Stimulated activated CD4-positive, alpha-beta T cell treated with anti-CD3 and anti-CD28 coated beads, TNF-alpha, amount 100 ng/mL, for 1 hour (primary cell): Measurements from ENCODE around the gene TRMT2A.

Experiments
- DNase-seq, 3 donors: peaks; one replicate each; pipeline ENCODE4 v3.0.0-alpha.2; 2020; ENCODE audit warnings: low read depth in 3 of 3, low spot score in 1 of 3

Gene TRMT2A

GRCh38 chr22:20065896-20066616 is 51.0 kb downstream of the TRMT2A start:
- DNase-seq: no peak

GRCh38 chr22:20064545-20065262 is 52.3 kb downstream of the TRMT2A start:
- DNase-seq: no peak

- DNase-seq: no peak
Observed at GRCh38 chr22:20064140-20064480, 52.9 kb downstream of the TRMT2A start.

- no peak for DNase-seq
Observed at GRCh38 chr22:20063271-20064139, 53.5 kb downstream of the TRMT2A start.

GRCh38 chr22:20062766-20063083 is 54.3 kb downstream of the TRMT2A start:
- no peak for DNase-seq

GRCh38 chr22:20062043-20062765 is 54.8 kb downstream of the TRMT2A start:
- no peak for DNase-seq
